ENCODE measurements around the gene TEX29.

TEX29 gene

GRCh38 chr13:111302045-111302726, 18.3 kb upstream of the TEX29 start:
- Histone ChIP-seq H3K36me3 (ENCODE audit: insufficient read depth) (no peaks in the 10 kb centered on the region), H2AFZ (ENCODE audit: low read depth) (no peak overlapping the region)
- no peak for TF ChIP-seq CTCF (conservative IDR thresholded peaks at IDR 0.05; ENCODE audit: low read depth, low read length)

GRCh38 chr13:111303559-111303958, 16.9 kb upstream of the TEX29 start:
- H3K9ac ChIP-seq, result no peak overlapping the region
- no peaks in the 10 kb centered on the region for H3K27me3 ChIP-seq (ENCODE audit: insufficient read depth, low read depth)
- no peak overlapping the region for H3K4me2 ChIP-seq
- TF ChIP-seq CTCF (conservative IDR thresholded peaks at IDR 0.05; ENCODE audit: low read depth, low read length), result no peak
- H2AFZ ChIP-seq (ENCODE audit: low read depth), result no peak overlapping the region
- no peaks in the 10 kb centered on the region for H3K79me2 ChIP-seq (ENCODE audit: insufficient read depth, low read depth)
- no peak overlapping the region for H3K4me3 ChIP-seq (IDR thresholded peaks at IDR 0.05; ENCODE audit: insufficient read depth, low read depth, low read length)
- H3K4me1 ChIP-seq (ENCODE audit: low read depth, poor library complexity, severe bottlenecking), result no peaks in the 10 kb centered on the region
- no peaks in the 10 kb centered on the region for H3K36me3 ChIP-seq (ENCODE audit: insufficient read depth)
- no peaks in the 10 kb centered on the region for H4K20me1 ChIP-seq (ENCODE audit: insufficient read depth)
- no peak overlapping the region for H3K27ac ChIP-seq

More at GRCh38 chr13:111302045-111302726, 18.3 kb upstream of the TEX29 start:
- Histone ChIP-seq H3K4me1 (ENCODE audit: low read depth, poor library complexity, severe bottlenecking) (no peaks in the 10 kb centered on the region), H4K20me1 (ENCODE audit: insufficient read depth) (no peaks in the 10 kb centered on the region), H3K27me3 (ENCODE audit: insufficient read depth, low read depth) (no peaks in the 10 kb centered on the region), H3K4me2 (no peak overlapping the region), H3K79me2 (ENCODE audit: insufficient read depth, low read depth) (no peaks in the 10 kb centered on the region), H3K27ac (no peak overlapping the region), H3K4me3 (IDR thresholded peaks at IDR 0.05; ENCODE audit: insufficient read depth, low read depth, low read length) (no peak overlapping the region), H3K9ac (no peak overlapping the region)

- H3K9ac ChIP-seq, result no peak overlapping the region
- H3K27ac ChIP-seq, result no peak overlapping the region
- no peaks in the 10 kb centered on the region for H3K36me3 ChIP-seq (ENCODE audit: insufficient read depth)
- no peak overlapping the region for H2AFZ ChIP-seq (ENCODE audit: low read depth)
- no peaks in the 10 kb centered on the region for H3K4me1 ChIP-seq (ENCODE audit: low read depth, poor library complexity, severe bottlenecking)
- H3K4me3 ChIP-seq (IDR thresholded peaks at IDR 0.05; ENCODE audit: insufficient read depth, low read depth, low read length), result no peak overlapping the region
- H3K27me3 ChIP-seq (ENCODE audit: insufficient read depth, low read depth), result no peaks in the 10 kb centered on the region
- no peaks in the 10 kb centered on the region for H4K20me1 ChIP-seq (ENCODE audit: insufficient read depth)
- no peak overlapping the region for H3K4me2 ChIP-seq
- no peaks in the 10 kb centered on the region for H3K79me2 ChIP-seq (ENCODE audit: insufficient read depth, low read depth)
- TF ChIP-seq CTCF (conservative IDR thresholded peaks at IDR 0.05; ENCODE audit: low read depth, low read length), result no peak
Observed at GRCh38 chr13:111304041-111304544, 16.3 kb upstream of the TEX29 start.

GRCh38 chr13:111304603-111305289, 15.7 kb upstream of the TEX29 start:
- H3K79me2 ChIP-seq (ENCODE audit: insufficient read depth, low read depth), result no peaks in the 10 kb centered on the region
- H3K4me3 ChIP-seq (IDR thresholded peaks at IDR 0.05; ENCODE audit: insufficient read depth, low read depth, low read length), result no peak overlapping the region
- H3K4me2 ChIP-seq, result no peak overlapping the region
- no peak overlapping the region for H3K27ac ChIP-seq
- H3K4me1 ChIP-seq (ENCODE audit: low read depth, poor library complexity, severe bottlenecking), result no peaks in the 10 kb centered on the region
- no peak overlapping the region for H2AFZ ChIP-seq (ENCODE audit: low read depth)
- no peaks in the 10 kb centered on the region for H4K20me1 ChIP-seq (ENCODE audit: insufficient read depth)
- H3K9ac ChIP-seq, result no peak overlapping the region
- no peak for TF ChIP-seq CTCF (conservative IDR thresholded peaks at IDR 0.05; ENCODE audit: low read depth, low read length)
- H3K27me3 ChIP-seq (ENCODE audit: insufficient read depth, low read depth), result no peaks in the 10 kb centered on the region
- no peaks in the 10 kb centered on the region for H3K36me3 ChIP-seq (ENCODE audit: insufficient read depth)

Data from KMS-11 (cell line).